Activated CD8-positive, alpha-beta memory T cell treated with anti-CD3 and anti-CD28 coated beads, Interleukin-2, amount 50 U/mL, for 24 hours (primary cell): Measurements from ENCODE around the gene TTYH1.

Experiments used
- DNase-seq: peaks from one replicate; pipeline ENCODE4 v3.0.0-alpha.2; 2020; ENCODE audit errors: extremely low read depth

TTYH1 gene

GRCh38 chr19:54481326-54481930 is 66.2 kb downstream of the TTYH1 start:
- no peak for DNase-seq

DNA sequence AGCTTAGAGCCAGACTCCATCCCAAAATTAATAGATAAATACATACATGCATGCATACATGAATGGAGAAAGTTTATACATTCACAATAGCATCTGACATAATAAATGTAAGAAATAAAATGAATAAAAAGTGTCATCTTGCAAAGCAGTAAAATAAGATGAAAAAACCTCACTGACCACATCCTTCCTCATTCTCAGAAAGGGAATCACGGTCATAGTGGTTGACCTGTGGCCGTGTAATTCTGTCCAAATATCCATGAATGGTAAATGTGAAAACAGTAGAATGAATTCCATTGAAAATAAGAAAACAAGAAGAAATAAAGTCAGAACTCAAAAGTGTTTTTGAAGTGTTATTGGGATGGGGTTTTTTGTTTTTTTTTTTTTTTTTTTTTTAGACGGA is 67.6 kb downstream of the TTYH1 start:
- no peak for DNase-seq

DNA sequence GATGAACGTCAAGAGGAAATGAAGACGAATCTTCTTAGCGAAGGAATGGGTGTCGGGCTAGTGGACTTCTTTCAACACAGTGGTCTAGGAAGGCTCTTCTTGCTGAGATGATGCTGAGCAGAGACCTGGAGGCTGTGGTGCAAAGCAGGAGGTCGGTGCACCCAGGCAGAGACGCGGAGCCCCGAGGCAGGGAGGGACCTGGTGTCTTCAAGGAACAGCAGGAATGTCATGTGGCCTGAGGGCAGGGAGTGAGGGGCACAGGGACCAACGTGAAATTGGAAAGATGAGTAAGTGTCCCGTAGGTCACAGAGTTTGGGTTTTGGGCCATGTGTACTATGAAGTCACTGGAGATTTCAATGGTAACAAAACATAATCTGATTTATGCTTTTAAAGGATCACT is 69.2 kb downstream of the TTYH1 start:
- DNase-seq: no peak

DNA sequence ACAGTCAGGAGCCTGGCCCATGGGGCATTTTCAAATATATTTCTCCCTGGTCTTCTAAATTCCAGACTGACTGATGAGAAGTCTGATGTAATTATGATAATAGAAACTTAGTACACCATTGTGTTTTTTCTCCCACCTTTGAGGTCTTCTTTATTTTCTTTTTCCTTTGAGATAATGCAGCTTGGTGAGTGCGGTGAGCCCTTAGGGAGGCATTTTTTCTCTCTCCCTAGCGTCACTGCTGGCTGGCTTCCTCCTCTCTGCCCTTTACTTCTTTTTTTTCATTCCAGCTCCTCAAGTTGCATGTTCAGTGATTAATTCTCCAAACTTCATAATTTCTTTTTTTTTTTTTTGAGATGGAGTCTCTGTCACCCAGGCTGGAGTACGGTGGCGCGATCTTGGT is 70.6 kb downstream of the TTYH1 start:
- DNase-seq: no peak
